WTC11 (cell line): Measurements from ENCODE around the gene CAND2.

Experiments
- ATF3 ChIP-seq: sonication (generic); formaldehyde crosslinking; conservative IDR thresholded peaks from 2 replicates; pipeline ENCODE4 v1.8.1; 2022; ENCODE audit warnings: mild to moderate bottlenecking, missing genetic modification reagents
- CBFB ChIP-seq: sonication (generic); formaldehyde crosslinking; IDR thresholded peaks from 2 replicates; pipeline ENCODE4 v1.8.1; 2022; ENCODE audit warnings: mild to moderate bottlenecking, low read depth, missing genetic modification reagents
- CREM ChIP-seq: sonication (generic); formaldehyde crosslinking; IDR thresholded peaks from 2 replicates; pipeline ENCODE4 v1.8.1; 2022; ENCODE audit warnings: mild to moderate bottlenecking, missing genetic modification reagents, moderate library complexity
- CTCF ChIP-seq: fragments of 200-600 bp; IDR thresholded peaks from 2 replicates; pipeline ENCODE4 v1.8.0; 2022; ENCODE audit warnings: antibody characterized with exemption
- HMGXB4 ChIP-seq: sonication (generic); formaldehyde crosslinking; IDR thresholded peaks from 2 replicates; pipeline ENCODE4 v1.8.1; 2023; ENCODE audit warnings: mild to moderate bottlenecking, moderate library complexity, missing genetic modification reagents
- IRF2 ChIP-seq: sonication (generic); formaldehyde crosslinking; IDR thresholded peaks from 2 replicates; pipeline ENCODE4 v1.8.0; 2022; ENCODE audit warnings: low read depth, missing genetic modification reagents, borderline replicate concordance
- PREB ChIP-seq: sonication (generic); formaldehyde crosslinking; IDR thresholded peaks from 2 replicates; pipeline ENCODE4 v1.8.1; 2022; ENCODE audit warnings: mild to moderate bottlenecking, missing genetic modification reagents, moderate library complexity, borderline replicate concordance
- TCF7 ChIP-seq: sonication (generic); formaldehyde crosslinking; IDR thresholded peaks from 2 replicates; pipeline ENCODE4 v1.8.0; 2022; ENCODE audit warnings: mild to moderate bottlenecking, low read depth, missing genetic modification reagents, moderate library complexity
- TEAD4 ChIP-seq: sonication (generic); formaldehyde crosslinking; IDR thresholded peaks from 2 replicates; pipeline ENCODE4 v1.8.0; 2022; ENCODE audit warnings: mild to moderate bottlenecking, missing genetic modification reagents
- ZNF396 ChIP-seq: fragments of 250-450 bp; sonication (Bioruptor Pico); IDR thresholded peaks from 2 replicates; pipeline ENCODE4 v1.8.0; 2021; ENCODE audit warnings: mild to moderate bottlenecking, moderate library complexity, borderline replicate concordance

- TF ChIP-seq CTCF (no peak), HMGXB4 (CRISPR knock-in tag) (no peak), TCF7 (CRISPR knock-in tag) (no peak), CREM (no peak), CBFB (CRISPR knock-in tag) (no peak), PREB (no peak), TEAD4 (no peak), ZNF396 (CRISPR knock-in tag) (no peak), ATF3 (CRISPR knock-in tag) (no peak), IRF2 (no peak)
Measured at GRCh38 chr3:12828751-12829150, 32.3 kb downstream of the CAND2 start.
